Smooth muscle cell (in vitro differentiated cells): ENCODE results near the gene CYP2A6. TPM values are rescaled to one million over a fixed set of nuclear protein-coding genes. Genes with fewer than 3 reads are reported as not detected.
A peak's percentile ranks its signal among the peaks of the same experiment; 100 is the strongest.

Source experiments
- DNase-seq: peaks from one replicate; lab custom pipeline; 2025; ENCODE audit not compliant: unreplicated experiment; lab: John Stamatoyannopoulos, UW
- H2AFZ ChIP-seq: fragments of 200-600 bp; sonication (generic); 2 replicates; pipeline ENCODE4 v1.6.0; 2016; ENCODE audit warnings: antibody characterized with exemption, low read depth, mild to moderate bottlenecking
- H3F3A ChIP-seq: fragments of 200-600 bp; sonication (generic); 2 replicates; pipeline ENCODE4 v1.6.0; 2017; ENCODE audit warnings: antibody characterized with exemption, low read depth
- H3K27ac ChIP-seq: fragments of 200-600 bp; sonication (generic); 2 replicates; pipeline ENCODE4 v1.5.1; 2016; ENCODE audit warnings: low read depth, mild to moderate bottlenecking
- H3K27me3 ChIP-seq: fragments of 200-600 bp; sonication (generic); 2 replicates; pipeline ENCODE4 v1.6.1; 2016; ENCODE audit warnings: low read depth, mild to moderate bottlenecking
- H3K36me3 ChIP-seq: fragments of 200-600 bp; sonication (generic); 2 replicates; pipeline ENCODE4 v1.5.1; 2016; ENCODE audit warnings: low read depth
- H3K4me1 ChIP-seq: fragments of 200-600 bp; sonication (generic); 2 replicates; pipeline ENCODE4 v1.5.1; 2016; ENCODE audit warnings: low read depth
- H3K4me2 ChIP-seq: fragments of 200-600 bp; sonication (generic); 2 replicates; pipeline ENCODE4 v1.6.0; 2016; ENCODE audit warnings: mild to moderate bottlenecking
- H3K4me3 ChIP-seq: fragments of 200-600 bp; sonication (generic); 2 replicates; pipeline ENCODE4 v1.5.1; 2016; ENCODE audit warnings: mild to moderate bottlenecking
- H3K79me2 ChIP-seq: fragments of 200-600 bp; sonication (generic); 2 replicates; pipeline ENCODE4 v1.6.0; 2016; ENCODE audit warnings: low read depth, mild to moderate bottlenecking
- H3K9ac ChIP-seq: fragments of 200-600 bp; sonication (generic); 2 replicates; pipeline ENCODE4 v1.6.0; 2016; ENCODE audit warnings: low read depth
- H3K9me3 ChIP-seq: fragments of 200-600 bp; sonication (generic); replicated peaks from 2 replicates; pipeline ENCODE4 v1.5.1; 2016; ENCODE audit warnings: low read depth
- H4K20me1 ChIP-seq: fragments of 200-600 bp; sonication (generic); 2 replicates; pipeline ENCODE4 v1.6.0; 2016; ENCODE audit warnings: low read depth
- WGBS: methylation state at CpG from one replicate; pipeline ENCODE4 v1.1.7; 2016; ENCODE audit warnings: low lambda C conversion rate; 5-methylcytosine and 5-hydroxymethylcytosine counted together
- polyA plus RNA-seq: library from polyadenylated mRNA; unstranded; fragments of >200 nt; fragmentation: Nextera tagmentation; extraction: Ambion mirVana; gene quantifications from 2 replicates; pipeline ENCODE4 v1.2.1, GENCODE V29; 2016
- total RNA-seq: library from RNA; depleted of rRNA; stranded (reverse); fragments of >200 nt; gene quantifications from 2 replicates; pipeline ENCODE4 v1.2.3, GENCODE V29; 2014
- TF ChIP-seq, protein P1 (sequence below): fragments of 200-600 bp; sonication (generic); IDR thresholded peaks from 2 replicates; pipeline ENCODE4 v1.5.1; 2017; ENCODE audit warnings: borderline replicate concordance, mild to moderate bottlenecking, antibody characterized with exemption; ENCODE audit not compliant: insufficient read depth, poor library complexity, severe bottlenecking

The CYP2A6 gene
- total and polyA plus RNA-seq, 2 experiments from 2014 or later = not detected

- Histone ChIP-seq H3K4me3 (no peak overlapping the region), H3K27ac (peak overlapping the region; percentile 31), H4K20me1 (peaks cover 82% of the 10 kb centered on the region), H3K9ac (no peak overlapping the region), H3F3A (peaks cover 29% of the 10 kb centered on the region), H3K4me1 (peaks cover 16% of the 10 kb centered on the region), H3K79me2 (peaks cover 43% of the 10 kb centered on the region), H3K9me3 (no peaks in the 10 kb centered on the region), H3K4me2 (peak overlapping the region; percentile 50), H3K36me3 (no peaks in the 10 kb centered on the region), H3K27me3 (no peaks in the 10 kb centered on the region), H2AFZ (no peak overlapping the region)
- 29% methylated on average over 24 of the region's 26 CpGs for WGBS
- DNase-seq = peak; percentile 63
- TF ChIP-seq, protein P1, sequence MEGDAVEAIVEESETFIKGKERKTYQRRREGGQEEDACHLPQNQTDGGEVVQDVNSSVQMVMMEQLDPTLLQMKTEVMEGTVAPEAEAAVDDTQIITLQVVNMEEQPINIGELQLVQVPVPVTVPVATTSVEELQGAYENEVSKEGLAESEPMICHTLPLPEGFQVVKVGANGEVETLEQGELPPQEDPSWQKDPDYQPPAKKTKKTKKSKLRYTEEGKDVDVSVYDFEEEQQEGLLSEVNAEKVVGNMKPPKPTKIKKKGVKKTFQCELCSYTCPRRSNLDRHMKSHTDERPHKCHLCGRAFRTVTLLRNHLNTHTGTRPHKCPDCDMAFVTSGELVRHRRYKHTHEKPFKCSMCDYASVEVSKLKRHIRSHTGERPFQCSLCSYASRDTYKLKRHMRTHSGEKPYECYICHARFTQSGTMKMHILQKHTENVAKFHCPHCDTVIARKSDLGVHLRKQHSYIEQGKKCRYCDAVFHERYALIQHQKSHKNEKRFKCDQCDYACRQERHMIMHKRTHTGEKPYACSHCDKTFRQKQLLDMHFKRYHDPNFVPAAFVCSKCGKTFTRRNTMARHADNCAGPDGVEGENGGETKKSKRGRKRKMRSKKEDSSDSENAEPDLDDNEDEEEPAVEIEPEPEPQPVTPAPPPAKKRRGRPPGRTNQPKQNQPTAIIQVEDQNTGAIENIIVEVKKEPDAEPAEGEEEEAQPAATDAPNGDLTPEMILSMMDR = peak; percentile 88
Observed at GRCh38 chr19:40806423-40807146, 43.7 kb downstream of the CYP2A6 start.

GRCh38 chr19:40805258-40805868 lies 44.9 kb downstream of the CYP2A6 start:
- 87% methylated on average over 2 of the region's 2 CpGs for WGBS
- no peak for DNase-seq
- H3K27me3 ChIP-seq = no peaks in the 10 kb centered on the region
- no peak overlapping the region for H3K4me3 ChIP-seq
- no peak overlapping the region for H2AFZ ChIP-seq
- H3K27ac ChIP-seq = peak overlapping the region; percentile 20
- TF ChIP-seq, protein P1 = no peak
- peaks cover 23% of the 10 kb centered on the region for H3K4me1 ChIP-seq
- no peaks in the 10 kb centered on the region for H3K36me3 ChIP-seq
- H3K9ac ChIP-seq = no peak overlapping the region
- peaks cover 55% of the 10 kb centered on the region for H3K79me2 ChIP-seq
- H3F3A ChIP-seq = peaks cover 29% of the 10 kb centered on the region
- no peak overlapping the region for H3K4me2 ChIP-seq
- no peaks in the 10 kb centered on the region for H3K9me3 ChIP-seq
- peaks cover 95% of the 10 kb centered on the region for H4K20me1 ChIP-seq

DNA sequence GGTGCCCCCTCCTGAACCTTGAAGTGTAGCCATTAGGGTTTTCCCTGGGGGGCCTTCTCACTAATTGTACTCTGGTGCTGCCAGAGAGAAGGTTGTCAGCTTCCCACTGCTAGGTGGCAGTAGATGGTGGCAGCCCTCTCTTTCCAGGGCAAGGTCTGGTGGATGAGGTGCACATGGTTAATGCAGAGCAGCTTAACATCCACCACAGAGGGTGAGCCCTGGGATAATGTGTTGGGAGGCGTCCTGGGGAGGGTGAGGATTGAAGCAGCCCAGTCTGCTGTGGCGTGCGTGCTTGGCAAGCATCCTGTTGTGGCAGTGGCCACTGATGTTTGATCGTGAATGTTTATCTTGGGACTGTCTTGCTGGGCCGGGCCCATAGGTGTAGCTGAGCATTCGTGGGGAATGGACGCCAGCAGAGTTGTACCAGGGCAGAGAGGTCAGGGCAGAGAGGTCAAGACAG lies 45.4 kb downstream of the CYP2A6 start:
- H3K36me3 ChIP-seq = no peaks in the 10 kb centered on the region
- no peak for DNase-seq
- no peak overlapping the region for H3K4me2 ChIP-seq
- no peaks in the 10 kb centered on the region for H3K9me3 ChIP-seq
- H3K4me1 ChIP-seq = peaks cover 27% of the 10 kb centered on the region
- no peak overlapping the region for H3K27ac ChIP-seq
- peaks cover 100% of the 10 kb centered on the region for H4K20me1 ChIP-seq
- 95% methylated on average over 7 of the region's 7 CpGs for WGBS
- H3K4me3 ChIP-seq = no peak overlapping the region
- peaks cover 26% of the 10 kb centered on the region for H3F3A ChIP-seq
- no peak overlapping the region for H2AFZ ChIP-seq
- H3K79me2 ChIP-seq = peaks cover 61% of the 10 kb centered on the region
- TF ChIP-seq, protein P1 = no peak
- no peaks in the 10 kb centered on the region for H3K27me3 ChIP-seq
- no peak overlapping the region for H3K9ac ChIP-seq
